A204.1 (cell line): ENCODE measurements around the gene ACTRT2.

Source experiments
- FAIRE-seq: peaks from 2 replicates; lab custom pipeline; 2012; peaks lifted over from hg19 to GRCh38; lab: Jason Lieb, UNC

ACTRT2 gene

GRCh38 chr1:3033040-3033789 is 11.9 kb downstream of the ACTRT2 start:
- FAIRE-seq = no peak

GRCh38 chr1:3033790-3034090 is 12.5 kb downstream of the ACTRT2 start:
- FAIRE-seq = no peak

- FAIRE-seq = no peak
Observed at GRCh38 chr1:3034162-3034561, 12.9 kb downstream of the ACTRT2 start.

- no peak for FAIRE-seq
Observed at GRCh38 chr1:3034728-3035562, 13.7 kb downstream of the ACTRT2 start.

GRCh38 chr1:3035563-3036446 is 14.5 kb downstream of the ACTRT2 start:
- FAIRE-seq = no peak

GRCh38 chr1:3036447-3037280 is 15.4 kb downstream of the ACTRT2 start:
- FAIRE-seq = no peak

- no peak for FAIRE-seq
Observed at GRCh38 chr1:3037281-3038040, 16.2 kb downstream of the ACTRT2 start.

- no peak for FAIRE-seq
Observed at GRCh38 chr1:3038113-3038551, 16.9 kb downstream of the ACTRT2 start.

GRCh38 chr1:3038571-3039181 is 17.4 kb downstream of the ACTRT2 start:
- FAIRE-seq = no peak

- no peak for FAIRE-seq
Observed at GRCh38 chr1:3040004-3040403, 18.7 kb downstream of the ACTRT2 start.

- no peak for FAIRE-seq
Observed at GRCh38 chr1:3042481-3042880, 21.2 kb downstream of the ACTRT2 start.

GRCh38 chr1:3049164-3049563 is 27.9 kb downstream of the ACTRT2 start:
- FAIRE-seq = no peak

GRCh38 chr1:3049905-3050304 is 28.6 kb downstream of the ACTRT2 start:
- FAIRE-seq = no peak

GRCh38 chr1:3050603-3051002 is 29.3 kb downstream of the ACTRT2 start:
- FAIRE-seq = no peak

- no peak for FAIRE-seq
Observed at GRCh38 chr1:3051270-3052268, 30.3 kb downstream of the ACTRT2 start.

GRCh38 chr1:3052501-3052900 is 31.2 kb downstream of the ACTRT2 start:
- no peak for FAIRE-seq

- FAIRE-seq = no peak
Observed at GRCh38 chr1:3053366-3053980, 32.2 kb downstream of the ACTRT2 start.

GRCh38 chr1:3053986-3054385 is 32.7 kb downstream of the ACTRT2 start:
- FAIRE-seq = no peak

GRCh38 chr1:3054474-3054873 is 33.2 kb downstream of the ACTRT2 start:
- no peak for FAIRE-seq
